Ureter (tissue), 1 donor: ENCODE measurements around the gene VPS26C. TPM values are rescaled to one million over a fixed set of nuclear protein-coding genes. Genes with fewer than 3 reads are reported as not detected.
"Not testable (repeated sequence)": the region's sequence is repeated elsewhere in the genome, so short reads cannot be mapped to it uniquely, and the experiment has no call there.

Experiments used
- DNase-seq: peaks from one replicate; pipeline ENCODE4 v3.0.0-alpha.2; 2020; ENCODE audit warnings: low spot score
- total RNA-seq: library from RNA; stranded (reverse); gene quantifications from one replicate; pipeline ENCODE4 v1.2.4, GENCODE V29; 2023
- donor health status: DM: yes; HTN: yes; CAD: no.

Gene VPS26C
- total RNA-seq, 1 donor from 2014 or later: 53.6 TPM

- no peak for DNase-seq
Observed at GRCh38 chr21:37230632-37231248, 36.4 kb downstream of the VPS26C start.

DNA sequence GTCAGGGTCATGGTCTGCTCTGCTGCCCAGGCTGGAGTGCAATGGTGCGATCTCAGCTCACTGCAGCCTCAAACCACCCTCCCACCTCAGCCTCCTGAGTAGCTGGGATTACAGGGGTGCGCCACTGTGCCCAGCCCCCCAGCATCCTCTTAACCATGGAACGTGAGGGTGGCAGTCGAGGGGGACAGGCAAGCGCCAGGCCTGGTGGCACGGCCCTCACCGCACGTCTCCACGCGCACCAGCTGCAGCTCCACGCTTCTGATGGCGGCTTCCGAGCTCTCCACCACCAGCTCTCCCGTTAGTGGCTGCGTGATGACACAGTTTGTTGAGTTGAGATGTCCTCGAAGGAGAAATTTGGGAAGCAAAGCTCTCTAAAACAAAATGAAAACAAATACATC is 39.1 kb downstream of the VPS26C start:
- no peak for DNase-seq

GRCh38 chr21:37227071-37228002 is 39.8 kb downstream of the VPS26C start:
- no peak for DNase-seq

GRCh38 chr21:37226041-37226920 is 40.9 kb downstream of the VPS26C start:
- DNase-seq: no peak

DNA sequence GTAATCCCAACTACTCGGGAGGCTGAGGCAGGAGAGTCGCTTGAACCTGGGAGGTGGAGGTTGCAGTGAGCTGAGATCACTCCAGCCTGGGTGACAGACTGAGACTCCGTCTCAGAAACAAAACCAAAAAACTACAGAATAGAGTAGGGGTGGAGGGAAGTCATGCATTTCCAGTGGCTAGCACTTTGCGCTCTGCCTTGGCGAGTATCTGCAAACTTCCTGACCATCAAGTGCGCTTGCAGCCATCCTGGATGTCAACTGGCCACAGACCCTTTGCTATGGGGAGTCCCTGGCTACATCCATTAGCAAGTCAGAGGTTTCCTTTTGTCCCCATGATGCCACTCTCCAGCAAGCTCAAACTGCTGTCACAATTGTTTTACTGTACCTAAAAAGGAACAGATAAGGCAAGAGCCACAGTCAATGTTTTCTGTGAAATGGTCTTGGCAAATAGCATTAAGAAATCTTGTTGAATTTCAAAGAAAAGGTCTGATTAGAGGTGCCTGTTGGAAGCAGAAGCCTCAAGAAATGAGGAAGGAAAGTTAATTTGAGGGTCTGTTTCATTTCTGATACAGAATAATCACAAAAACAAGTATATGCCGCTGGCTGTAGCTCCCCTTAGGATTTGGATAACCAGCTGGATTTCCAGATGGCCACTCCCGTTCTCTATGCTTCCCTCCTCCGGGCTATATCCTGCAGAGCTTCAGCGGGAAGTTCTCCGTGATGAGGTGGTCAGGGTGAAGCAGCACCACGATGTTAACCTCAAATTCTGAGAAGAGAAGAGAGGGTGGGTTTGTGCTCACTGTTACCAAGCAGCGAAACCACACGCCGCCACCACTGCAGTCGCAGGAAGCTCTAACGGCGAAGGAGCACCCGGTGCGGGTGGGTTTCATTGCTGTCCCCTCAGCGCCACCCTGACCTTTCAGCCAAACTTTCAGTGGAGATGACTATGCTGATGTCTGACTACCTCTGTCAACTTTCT is 42.0 kb downstream of the VPS26C start:
- no peak for DNase-seq

DNA sequence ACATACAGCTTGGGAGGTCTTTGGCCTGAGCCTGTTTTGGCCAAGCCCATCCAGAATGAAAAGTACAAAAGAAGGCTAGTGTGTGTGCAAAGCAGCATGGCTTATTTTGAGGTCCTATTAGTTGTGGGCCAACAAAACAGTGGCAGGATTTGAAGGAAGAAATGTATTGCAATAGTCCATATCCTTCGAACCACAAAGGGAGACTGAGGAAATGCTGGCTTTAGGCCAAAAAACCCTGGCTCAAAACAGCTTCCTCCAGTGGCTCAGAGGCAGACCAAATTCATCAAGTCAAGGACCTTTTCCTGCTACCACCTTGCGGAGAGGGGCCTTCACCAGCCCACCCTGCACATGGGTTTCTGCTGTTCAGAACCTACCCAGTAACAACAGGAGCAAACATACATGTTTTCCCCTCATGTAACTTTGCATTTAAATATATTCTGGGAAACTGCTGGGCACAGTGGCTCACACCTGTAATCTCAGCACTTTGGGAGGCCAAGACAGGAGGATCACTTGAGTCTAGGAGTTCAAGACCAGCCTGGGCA is 43.3 kb downstream of the VPS26C start:
- DNase-seq: no peak

GRCh38 chr21:37222248-37222647 is 44.9 kb downstream of the VPS26C start:
- DNase-seq: not testable (repeated sequence)

DNA sequence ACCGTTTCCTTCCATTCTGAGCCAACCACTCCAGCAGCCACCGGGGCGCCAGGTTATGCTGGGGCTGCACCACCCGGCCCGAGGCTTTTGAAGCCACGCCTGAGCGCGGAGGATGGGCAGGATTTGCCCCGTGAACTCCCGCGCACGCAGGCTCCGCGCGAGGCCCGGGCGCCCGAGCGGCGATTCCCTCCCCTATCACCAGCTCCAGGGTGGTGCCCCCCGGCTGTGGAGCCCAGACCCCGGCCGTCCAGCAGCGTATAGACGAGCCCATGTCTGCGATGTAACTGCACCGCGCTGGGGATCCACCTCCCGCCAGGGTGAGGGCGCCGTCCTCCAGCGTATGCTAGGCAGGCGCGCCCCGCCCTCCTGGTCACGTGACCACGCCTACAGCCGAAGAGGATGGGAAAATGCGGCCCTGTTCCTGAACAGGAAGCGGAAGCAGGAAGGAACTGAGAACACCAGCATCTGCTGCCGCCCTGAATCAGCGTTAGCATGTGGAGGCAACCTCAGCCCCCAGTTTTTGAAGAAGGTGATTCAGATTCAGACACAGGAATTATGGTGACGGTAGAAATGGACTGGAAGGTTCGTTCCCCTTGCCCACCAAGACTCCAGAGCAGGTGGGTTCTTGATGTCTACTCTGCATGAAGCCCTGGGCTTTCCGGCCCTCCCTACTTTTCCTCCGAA is 46.0 kb downstream of the VPS26C start:
- peak; percentile 95 for DNase-seq

DNA sequence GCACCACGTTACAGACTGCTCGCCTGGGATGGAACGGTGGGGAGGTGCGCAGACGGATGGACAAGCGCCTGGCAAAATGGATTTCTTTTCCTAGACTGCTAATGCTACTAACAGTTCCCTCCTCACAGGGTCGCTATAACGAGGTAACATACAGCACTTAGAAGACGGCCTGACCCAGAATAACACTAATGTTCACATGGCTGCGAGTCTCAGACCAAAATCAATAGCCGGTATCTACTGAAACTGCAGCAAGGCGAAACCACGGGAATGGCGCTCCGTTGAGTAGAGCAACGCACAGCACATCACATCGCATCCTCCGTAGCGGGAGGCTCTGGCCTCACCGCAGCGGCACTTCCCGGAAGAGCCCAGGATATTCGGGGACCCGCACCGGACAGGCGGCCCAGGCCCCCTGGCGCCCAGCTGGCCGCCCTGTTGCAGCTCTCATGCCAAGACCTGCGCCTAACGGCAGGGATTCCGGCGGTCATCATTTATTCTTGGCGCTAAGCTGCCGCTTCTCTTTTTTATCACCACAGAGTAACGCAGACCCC is 46.6 kb downstream of the VPS26C start:
- no peak for DNase-seq

DNA sequence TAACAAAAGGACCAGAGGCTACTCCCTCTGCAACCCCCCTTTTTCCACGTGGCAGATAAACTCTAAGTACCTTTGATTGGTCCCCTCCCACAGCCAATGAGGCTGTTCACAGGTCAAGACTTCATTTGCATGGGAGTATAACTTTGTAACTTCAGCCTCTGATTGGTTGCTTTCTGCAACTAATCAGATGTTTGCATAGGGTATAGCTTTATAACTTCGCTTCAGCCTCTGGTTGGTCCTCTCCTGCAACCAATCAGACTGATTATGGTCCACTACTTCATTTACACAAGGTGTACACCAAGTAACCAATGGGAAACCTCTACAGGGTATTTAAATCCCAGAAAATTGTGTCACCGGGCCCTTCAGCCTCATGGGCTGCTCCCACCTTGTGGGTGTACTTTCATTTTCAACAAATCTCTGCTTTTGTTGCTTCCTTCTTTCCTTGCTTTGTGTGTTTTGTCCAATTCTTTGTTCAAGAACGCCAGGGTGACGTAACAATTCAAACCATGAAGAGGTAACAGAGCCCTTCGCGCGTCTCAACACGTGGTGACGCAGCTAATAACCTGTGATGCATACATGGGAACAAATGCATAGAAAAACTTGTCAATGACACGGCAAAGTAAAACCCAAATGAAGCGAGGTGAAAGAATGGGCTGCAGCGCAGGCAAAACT is 47.2 kb downstream of the VPS26C start:
- DNase-seq: no peak

GRCh38 chr21:37214952-37215351 is 52.2 kb downstream of the VPS26C start:
- DNase-seq: no peak

GRCh38 chr21:37210799-37211198 is 56.3 kb downstream of the VPS26C start:
- no peak for DNase-seq

DNA sequence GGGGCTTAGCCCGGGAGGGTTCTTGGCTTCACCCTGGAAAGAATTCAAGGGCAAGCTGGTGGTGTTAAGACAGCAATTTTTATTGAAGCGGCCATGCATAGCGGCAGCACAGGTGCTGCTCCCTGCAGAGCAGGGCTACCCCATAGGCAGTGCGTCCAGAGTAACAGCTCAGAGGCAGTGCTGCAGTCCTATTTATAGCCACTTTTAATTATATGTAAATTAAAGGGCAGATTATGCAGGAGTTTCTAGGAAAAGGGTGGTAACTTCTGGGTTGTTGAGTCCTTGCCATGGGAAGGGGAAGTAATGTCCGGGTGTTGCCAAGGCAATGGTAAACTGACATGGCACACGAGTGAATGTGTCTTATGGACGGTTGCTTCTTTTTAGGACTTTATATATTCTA is 57.0 kb downstream of the VPS26C start:
- DNase-seq: no peak

GRCh38 chr21:37208741-37209225 is 58.4 kb downstream of the VPS26C start:
- no peak for DNase-seq

DNA sequence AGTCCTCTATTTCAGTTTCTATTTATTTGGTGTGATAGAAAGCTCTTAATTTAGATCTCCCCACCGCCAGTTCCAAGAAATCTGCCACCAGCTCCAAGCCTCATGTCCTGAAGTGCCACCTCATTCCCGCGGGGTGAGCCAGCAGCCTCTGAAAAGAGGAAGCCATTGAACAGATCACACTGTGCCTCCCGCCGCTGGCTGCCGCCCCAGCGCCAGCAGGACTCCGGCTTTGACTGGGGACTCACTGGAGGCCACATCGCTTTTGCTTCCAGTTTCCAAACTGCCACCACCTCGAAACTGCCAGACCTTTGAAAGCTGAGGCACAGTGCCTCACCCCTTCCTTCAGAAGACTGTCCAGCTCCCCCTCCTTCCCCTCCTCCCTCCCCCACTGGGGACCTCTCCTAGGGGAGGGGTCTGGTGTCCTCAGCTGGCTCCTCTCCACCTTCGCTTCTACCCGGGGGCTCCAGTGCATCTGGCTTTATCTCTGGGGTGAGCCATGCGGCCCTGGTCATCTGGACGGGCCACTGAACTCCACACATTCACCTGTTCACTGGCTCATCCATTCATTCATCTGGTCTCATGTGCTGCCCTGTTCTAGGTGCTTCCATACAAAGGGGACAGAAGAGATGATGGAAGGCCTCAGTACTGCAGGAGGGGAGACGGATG is 58.9 kb downstream of the VPS26C start:
- DNase-seq: peak; percentile 60

GRCh38 chr21:37207441-37208009 is 59.6 kb downstream of the VPS26C start:
- peak; percentile 50 for DNase-seq

DNA sequence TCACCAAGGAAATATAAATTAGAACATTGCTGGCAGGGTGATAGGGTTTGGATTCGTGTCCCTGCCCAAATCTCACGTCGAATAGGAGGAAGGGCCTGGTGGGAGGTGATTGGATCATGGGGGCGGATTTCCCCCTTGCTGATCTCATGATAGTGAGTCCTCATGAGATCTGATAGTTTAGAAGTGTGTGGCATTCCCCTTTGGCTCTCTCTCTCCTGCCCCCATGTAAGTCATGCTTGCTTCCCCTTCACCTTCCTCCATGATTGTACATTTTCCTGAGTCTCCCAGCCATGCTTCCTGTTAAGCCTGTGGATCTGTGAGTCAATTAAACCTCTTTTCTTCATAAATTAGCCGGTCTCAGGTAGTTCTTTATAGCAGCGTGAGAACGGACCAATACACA is 60.6 kb downstream of the VPS26C start:
- no peak for DNase-seq

DNA sequence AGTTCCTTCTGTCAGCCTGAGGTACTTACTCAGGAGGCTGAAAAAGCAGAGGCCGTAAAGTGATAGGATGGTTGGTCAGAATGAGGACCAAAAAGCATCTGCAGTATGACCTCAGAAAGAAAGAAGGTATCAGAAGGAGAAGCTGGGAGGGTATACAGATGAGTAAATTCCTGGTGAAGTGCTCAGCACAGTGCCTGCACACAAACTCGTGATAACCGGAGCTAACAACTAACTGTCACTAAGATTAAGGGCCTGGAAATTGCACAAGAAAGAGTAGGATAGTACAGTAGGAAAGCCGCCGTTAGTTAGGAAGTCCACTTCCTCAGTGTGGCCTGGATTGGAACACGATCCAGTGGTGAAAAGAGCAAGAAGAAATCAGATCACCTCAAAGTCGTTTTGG is 62.6 kb downstream of the VPS26C start:
- no peak for DNase-seq
